SHP77 treated with DMSO at 0.1 percent for 48 hours (cell line): ENCODE data around the gene SLC25A1.
A peak's percentile ranks its signal among the peaks of the same experiment; 100 is the strongest.

Experiments
- DNase-seq: peaks from one replicate; lab custom pipeline; 2025; lab: John Stamatoyannopoulos, UW

The SLC25A1 gene

DNA sequence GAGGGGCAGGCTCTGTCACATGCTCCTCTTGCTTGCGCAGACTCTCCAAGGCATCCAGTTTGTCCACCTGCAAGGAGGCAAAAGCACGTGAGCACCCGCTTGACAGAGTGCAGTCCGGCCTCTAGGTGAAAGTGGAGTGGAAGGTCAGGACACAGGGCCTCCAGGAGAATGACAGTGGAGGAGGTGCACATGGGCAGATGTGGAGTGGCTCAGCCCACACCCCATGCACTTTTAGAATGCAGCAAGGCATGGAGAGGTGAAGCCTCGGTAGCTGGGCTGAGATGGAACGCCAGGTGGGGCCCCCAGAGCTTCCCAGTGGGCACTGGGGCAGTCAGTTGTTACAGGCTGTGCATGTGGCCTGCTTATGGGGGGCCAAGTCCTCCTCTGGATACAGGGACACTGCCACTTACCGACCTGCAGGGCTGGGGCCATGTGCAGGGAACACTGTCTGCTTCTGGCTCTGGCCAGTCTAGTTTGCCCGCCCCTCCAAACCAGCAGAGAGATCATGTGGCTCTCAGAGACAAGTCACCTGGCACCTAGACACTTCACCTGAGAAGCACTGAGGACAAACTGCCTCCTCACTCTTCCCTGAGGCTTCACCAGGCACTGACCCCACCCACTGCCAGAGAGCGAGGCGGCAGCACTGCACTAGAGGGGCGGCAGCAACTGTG lies 2.3 kb upstream of the SLC25A1 start:
- DNase-seq = no peak

DNA sequence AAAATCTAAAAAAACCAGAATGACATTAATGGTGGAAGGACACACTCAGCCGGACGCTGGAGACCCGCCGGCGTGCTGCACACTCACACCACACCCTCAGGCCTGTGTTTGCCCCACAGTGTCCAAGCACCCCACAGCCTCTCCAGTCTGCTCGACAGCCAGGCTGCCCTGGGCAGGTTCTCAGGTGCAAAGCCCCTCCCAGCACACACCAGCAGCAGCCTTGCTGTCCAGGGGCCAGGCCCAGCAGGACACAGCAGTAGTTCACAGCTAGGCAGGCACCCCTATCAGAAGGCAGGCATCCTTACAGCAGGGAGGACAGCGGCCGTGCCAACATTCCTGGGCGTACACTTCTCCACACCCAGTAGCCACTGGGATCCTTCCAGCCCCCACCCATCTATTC lies 1.7 kb upstream of the SLC25A1 start:
- DNase-seq = no peak

DNA sequence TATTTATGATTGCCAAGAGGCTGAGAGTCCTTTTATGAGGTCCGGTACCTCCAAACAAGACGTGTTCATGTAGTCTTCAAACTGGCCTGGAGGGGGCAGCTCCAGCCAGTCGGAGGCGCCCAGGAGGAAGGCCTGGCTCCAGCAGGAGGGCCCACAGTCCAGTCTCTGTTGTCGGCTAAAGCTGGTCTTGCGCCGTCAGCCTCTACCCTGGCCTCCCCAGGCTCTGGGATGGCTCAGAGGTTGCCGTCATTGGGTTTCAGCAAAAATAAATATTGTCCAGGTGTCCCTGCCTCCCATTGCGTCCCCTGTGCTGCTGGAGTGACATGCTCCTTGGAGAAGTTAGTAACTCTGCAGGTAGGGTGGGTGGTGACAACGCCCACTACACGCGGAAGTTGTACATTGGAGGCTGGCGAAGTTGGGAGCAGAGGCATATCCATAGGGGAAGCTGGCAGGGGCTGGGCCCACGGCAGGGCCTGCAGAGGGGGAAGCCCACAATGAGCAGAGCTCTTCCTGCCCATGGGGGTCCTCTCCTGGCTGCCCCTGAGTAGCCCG lies 1.0 kb upstream of the SLC25A1 start:
- DNase-seq = peak; percentile 48

DNA sequence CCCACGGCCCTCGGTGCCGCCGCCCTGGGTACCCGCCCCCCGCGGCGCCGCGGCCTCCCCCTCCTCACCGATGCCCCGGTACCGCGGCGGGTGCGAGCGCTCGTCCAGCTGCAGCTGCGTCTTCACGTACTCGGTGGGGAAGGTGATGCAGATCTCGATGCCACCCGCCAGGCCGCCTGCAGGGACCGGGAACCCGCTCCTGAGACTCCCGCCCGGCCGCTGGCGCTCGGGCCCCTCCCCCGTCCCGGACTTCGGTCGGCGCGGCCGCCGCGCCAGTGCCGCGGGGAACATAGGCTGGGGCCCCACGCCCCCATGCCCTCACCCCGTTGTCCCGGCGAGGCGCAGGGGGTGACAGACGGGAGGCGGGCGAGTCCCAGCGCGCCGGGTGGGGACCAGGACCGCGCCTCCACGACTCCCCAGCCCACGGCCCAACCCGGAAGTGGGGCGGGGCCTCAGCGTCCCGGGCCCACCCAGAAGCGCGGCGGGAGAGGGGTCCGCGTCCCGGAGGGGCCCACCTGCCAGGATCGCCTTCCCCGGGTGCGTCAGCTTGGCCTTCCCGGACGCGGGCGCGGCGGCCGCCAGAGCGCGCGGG lies 375 bp downstream of the SLC25A1 start:
- no peak for DNase-seq

DNA sequence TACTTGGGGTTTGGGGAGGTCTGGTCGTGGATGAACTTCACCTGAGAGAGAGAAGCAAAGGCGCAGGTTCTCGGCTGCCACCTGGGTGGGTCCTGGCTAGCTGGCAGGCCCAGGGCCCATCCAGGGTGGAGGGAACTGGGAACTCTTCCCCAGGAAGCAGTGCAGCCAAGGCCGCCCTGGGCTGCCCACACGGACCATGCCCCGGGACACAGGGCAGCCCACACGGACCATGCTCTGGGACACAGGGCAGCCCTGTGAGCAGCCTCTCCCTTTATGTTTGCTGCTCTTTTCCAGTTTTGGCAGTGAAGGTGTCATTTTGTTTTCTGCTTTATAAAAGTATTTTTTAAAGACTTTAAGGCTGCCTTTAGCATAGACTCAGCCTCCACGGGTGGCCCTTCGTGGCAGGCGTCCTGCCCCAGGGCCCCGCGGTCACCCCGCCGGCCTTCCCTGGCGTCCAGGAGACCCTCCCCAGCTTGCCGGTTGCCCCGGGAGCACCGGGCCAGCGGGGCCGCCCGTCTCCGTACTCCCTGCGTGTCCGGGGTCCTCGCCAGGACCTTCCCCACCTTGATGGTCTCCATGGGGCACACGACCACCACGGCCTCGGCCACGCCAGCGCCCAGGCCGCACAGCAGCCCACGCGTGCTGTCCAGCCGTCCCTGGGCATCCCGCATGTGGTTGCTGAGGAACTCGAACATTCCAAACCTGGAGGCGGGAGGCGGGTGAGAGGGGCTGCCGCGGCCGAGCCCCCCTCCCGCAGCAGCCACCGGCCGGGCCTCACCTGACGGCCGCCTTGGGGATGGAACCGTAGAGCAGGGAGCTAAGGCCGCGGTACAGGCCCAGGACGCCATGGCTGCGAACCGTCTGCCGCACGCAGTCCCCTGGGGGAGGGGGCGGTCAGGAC lies 1.1 kb downstream of the SLC25A1 start:
- DNase-seq = no peak

DNA sequence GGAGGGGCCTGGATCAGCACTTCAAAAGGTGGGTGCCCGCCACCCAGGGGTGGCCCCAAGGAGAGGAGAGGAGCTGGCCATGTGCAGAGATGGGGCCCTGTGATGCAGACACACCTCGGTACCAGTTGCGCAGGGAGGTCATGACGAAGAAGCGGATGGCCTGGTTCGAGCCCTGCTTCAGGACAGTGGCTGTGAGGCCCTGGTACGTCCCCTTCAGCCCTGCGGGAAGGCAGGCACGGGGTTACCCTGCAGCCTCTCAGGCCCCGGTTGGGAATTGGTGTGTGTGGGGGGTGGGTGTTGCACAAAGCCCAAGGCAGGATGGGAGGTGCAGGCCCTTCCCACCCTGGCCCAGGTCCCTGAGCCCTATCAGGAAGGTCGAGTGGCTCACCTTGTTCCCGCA lies 1.8 kb downstream of the SLC25A1 start:
- no peak for DNase-seq

DNA sequence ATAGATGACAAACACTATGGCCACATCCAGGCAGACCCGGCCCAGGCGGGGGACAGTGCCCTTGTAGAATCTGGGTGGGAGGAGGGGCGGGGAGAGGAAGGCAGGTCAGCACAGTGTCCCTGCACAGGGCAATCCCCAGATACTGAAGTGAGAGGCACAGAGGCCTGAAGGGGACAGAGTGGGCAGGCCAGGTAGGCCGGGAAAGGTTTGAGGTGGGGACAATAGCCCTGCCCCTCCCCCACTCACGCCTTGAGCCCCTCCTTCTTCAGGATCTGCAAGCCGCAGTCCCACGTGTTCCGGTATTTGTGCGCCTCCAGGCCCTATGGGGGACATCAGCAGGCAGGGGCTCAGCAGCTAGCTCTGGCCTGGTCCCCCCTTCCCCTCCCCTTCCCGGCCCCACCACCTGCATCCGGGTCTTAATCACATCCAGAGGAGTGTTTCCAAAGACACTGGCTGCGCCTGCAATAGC lies 2.3 kb downstream of the SLC25A1 start:
- DNase-seq = no peak

DNA sequence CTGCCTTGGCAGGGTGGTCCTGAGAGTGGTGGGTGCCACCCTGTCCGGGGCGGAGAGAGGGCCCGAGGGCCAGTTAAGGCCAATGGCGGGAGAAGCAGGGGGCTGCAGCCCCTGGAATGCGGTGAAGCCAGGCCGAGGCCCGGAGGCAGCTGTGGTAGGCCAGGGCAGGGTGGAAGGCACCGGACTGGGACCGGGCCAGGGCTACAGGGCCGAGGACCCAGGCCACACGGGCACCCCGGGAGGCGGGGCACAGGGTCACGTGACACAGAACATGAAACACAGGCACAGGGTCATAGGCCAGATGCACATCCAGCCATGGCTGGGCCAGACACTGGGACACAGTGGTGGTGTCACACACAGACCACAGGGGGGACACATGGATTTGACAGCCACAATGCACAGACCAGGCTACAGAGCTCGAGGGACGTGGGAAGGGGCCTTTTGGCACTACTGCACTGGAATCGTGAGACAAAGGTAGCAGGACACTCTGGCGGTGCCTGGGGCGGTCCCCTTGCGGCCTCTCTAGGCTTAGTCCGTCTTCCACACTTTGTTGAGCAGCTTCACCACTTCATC lies 2.8 kb downstream of the SLC25A1 start:
- DNase-seq = no peak

DNA sequence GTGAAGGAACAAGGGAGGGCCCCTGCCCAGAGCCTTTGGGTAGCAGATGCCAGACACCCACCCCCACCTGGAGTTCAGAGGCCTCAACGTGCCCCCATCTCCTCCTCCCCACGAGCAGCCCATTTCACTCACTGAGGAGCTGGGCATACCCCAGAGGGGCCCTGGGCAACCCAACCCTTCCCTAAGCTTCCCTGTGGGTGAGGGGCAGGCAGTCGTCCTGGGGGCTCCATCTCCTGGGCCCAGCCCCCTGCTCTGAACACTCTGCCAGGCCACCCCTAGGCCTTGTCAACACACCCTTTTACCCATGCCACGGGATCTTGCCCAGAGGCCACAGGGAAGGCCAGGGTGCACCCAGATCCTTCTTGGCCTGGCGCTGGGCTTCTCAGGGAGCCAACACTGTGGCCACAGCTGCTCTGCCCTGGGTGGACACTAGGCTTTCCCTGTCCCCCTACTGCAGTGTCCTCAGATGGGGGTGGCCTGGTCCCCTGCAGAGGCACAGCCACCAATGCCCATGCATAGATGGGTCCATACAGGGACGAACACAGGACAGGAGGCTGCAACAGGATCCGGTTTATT lies 3.4 kb downstream of the SLC25A1 start:
- no peak for DNase-seq

DNA sequence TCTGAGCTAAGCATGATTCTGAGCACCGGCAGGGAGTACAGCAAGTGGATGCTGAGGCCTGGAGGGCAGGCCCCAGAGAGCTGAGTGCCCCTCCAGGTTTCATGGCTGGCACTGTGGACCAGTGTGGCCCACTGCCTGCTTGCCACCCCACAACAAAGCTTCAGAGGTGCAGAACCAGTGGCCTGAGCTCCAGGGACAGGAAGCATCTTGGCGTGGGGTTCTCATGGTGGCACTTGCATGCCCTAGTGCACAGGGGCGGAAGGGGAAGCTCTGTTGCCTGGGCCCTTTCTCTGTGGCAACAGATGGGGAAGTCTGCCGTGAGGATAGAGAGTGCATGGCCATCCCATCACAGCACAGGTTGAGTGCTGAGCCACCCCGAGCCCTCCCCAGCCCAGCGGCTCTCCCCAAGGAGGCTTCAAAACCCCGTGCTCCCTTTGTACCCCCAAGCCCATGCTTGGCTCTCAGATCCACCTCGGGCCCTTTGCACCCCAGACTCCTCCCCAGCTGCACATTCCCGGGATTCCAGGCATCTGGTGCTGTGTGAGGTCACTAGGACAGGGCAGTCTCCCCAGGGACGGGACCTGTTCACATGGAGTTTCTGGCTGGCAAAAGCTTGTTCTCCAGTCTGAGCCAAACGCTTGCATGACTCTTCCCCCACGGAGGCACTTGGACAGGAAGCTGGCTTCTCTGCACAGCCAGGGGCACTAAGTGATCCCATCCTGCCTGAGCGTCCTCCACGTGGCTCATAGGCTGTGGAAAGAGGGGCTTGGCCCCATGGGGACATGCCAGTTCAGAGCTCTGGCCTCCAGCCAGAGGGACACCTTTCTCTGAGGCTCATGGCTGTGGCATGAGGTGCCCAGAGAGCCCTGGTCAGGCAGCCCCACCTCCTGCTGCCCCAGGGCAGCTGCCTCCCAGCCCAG lies 4.2 kb downstream of the SLC25A1 start:
- no peak for DNase-seq

DNA sequence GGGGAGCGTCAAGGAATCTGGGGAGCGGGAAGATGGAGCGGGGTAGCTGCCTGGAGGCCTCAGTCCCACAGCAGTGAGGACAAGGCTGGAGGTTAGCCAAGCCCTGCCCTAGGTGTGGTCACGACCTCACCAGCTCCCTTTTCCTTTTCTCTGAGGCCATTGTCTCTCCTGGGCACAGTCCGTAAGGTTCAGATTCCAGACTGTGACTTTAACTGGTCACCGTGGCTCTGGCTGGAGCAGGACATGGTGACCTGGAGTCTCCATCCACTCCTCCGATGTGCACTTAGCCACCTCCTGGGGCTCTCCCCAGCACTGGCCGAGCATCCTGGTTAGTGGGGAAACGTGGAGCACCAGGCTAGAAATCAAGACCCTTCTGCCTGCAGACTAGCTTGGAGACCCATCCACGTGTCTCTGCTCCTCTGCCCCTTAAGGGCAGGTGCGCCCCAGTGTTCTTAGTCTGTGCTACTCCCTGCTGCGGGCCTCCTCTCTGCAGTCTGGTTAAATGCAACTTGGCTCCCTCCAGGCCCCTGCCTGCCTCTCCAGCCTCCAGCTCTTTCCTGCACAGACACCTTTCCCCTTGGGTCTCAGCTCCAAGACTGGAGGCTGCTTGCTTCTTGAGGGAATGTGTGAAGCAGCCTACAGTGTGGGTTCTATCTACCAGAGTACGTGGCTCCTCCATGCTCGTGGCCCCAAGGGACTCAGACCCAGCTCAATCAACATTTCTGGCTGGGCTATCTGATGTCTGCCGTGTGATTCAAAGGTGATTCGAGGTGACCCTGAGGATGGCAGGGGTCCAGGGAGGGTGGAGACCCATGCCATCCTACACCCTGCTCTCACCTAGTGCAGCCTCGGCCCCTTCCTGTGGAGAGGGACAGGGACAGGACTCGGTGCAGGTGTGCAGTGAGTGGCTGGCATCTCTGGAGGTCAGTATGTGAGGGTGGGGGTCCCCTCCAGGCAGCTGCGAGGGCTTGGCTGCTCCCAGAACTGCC lies 5.2 kb downstream of the SLC25A1 start:
- DNase-seq = no peak

DNA sequence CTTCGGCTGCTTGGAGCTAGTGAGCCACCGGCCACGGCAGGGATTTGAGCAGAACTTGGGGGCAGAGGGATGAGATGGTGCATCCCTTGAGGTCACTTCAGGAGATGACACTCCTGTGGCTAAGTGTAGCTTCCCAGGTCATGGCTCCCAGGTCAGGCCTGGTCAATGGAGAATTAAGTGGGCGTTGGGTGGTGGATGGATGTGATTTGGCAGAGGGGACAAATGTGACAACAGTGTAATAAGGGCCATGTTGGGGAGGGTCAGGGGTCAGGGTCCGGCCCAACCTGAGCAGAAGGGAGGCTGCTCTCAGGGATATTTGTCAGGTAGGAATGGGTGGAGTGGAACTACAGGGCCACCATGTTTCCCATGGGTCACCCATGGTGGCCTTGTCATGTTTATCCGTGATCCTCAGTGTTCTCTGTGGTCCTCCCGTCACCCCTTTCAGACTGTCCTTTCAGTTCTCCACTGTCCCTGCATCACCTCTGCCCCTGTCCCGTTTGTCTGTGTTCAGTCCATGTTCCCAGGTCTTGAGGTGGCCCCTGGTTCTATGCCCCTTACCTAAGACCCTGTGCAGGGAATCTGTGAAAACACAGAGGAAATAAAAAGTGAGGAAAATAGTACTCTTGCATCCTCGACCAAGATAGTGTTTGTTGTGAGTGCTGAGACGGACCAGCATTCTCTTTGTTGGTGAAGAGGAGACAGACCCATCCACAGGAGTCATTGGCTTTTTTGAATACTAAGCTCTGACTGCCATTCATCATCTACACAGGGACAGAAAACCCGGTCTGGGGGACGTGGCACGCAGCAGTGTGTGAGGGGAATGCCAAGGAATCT lies 6.1 kb downstream of the SLC25A1 start:
- no peak for DNase-seq

DNA sequence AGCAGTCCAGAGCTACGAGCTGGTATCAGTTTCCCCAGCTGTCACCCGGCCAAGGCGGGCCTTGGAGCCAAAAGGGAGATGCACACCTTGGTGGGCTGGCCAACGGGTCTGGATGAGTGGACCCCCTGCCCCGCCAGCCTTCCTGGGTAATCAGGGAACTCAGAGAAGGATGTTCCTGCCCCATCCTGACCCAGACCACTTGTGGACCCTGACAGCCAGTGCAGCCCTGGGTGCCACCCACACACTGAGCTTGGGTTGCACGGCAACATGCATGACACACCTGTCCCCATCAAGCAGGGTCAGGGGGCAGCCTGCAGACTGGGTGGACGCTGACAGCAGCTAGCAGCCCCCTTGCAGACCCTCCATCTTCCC lies 8.6 kb downstream of the SLC25A1 start:
- no peak for DNase-seq

DNA sequence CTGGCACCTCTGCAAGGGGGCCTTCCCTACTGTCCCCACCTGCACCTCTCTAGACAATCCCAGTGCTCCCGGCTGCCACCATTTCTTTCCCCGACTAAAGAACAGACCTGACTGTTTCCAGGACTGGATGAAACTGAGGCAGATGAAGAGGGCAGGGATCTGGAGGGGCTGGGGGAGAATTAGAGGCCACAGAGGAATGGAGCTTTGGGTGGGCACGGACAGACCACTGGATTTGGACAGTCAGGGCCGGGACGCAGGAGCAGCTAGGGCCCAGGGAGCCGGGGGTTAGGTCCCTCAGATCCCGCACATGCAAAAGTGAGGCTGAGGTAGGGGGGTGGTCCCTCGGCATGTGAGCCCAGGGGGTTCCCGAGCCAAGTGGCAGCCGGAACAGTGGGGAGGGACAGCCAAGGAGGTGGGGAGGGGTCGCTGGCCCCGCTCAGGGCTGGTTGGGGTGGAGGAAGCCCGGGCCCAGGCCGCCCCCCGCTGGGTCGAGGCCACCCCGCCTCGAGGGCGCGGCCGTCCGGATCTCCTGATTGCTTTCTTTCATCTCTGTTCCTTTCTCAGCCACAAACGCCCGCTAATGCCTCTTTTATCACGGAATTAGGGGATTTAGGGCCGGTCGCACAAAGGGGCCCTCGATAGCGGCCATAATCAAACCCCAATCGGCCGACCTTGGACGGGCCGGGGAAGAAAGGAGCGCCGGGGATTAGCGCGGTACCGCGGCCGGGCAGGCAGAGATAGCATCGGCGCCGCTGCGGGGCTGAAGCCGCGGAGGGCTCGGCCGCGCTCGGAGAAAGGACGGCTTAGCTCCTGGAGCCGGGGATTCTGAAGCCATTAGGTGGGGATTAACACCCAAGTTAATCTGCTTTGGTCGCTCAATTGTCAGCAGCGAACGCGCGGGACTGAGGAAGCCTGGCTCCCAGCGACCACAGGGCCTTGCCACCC lies 9.3 kb downstream of the SLC25A1 start:
- DNase-seq = no peak

DNA sequence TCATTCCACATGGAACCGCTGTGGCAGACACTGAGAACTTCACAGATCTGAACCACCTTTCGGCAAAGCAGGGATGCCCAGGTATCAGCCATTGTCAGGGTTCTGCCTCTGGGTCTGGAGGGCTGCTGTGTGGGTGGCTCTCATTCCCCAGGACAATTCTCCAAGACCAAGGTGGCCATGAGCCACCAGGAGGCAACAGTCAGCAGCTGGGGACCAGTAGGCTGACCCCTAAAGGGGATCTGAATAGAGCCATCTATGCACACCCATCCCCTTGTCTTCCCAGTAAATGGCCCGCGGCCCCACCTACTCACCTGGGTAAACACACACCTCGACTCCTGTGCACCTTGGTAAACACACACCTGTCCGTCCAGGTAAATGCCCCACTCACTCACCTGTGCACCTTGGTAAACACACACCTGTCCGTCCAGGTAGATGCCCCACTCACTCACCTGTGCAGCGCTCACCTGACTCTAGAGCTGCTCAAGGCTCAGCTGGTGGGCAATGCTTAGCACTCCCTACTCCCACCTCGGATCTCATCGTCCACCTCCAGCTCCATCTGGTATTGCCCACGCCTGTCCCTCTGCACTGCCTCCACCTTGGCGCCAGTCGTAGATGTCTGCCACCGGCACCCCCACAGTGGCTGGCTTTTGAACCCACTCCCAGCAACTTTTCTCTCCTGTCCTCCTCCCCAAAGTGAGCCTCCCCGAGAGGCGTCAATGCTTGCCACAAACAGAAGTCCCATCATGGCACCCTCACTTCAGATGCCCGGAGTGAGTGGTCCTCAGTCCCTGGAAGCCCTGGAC lies 10.2 kb downstream of the SLC25A1 start:
- DNase-seq = no peak

DNA sequence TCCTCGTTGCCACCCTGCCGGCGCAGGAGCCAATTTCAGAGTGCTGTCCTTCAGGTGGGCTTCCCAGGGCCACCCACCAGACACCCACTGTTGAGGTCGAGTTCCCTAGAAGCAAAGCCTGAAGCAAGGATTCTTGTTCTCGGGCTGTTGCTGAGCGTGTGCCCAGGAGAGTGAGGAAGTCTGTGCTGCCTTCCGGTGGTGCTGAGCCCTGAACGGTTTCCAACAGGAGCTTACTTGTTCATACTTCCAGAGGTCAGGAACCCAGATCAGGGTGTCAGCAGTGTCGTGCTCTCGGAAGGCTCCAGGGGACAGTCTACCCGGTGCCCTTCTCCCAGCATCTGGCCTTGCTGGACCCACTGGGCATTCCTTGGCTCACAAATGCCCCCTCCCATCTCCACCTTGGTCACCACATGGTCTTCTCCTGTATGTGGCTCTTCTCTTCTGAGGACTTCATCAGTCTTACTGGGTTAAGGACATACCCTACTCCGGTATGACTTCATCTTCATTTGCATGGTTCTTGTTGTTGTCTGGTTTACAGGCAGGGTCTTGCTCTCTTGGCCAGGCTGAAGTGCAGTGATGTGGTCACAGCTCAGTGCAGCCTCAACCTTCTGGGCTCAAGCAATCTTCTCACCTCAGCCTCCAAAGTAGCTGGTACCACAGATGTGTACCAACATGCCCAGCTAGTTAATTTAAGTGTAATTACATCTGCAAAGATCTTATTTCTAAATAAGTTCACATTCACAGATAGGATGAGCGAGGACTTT lies 11.2 kb downstream of the SLC25A1 start:
- DNase-seq = no peak
